Hypothalamus (tissue), 51 donors: ENCODE results near the gene TAS2R16.

ENCODE experiments used
- DNase-seq, 51 donors: peaks; one replicate each; lab custom pipeline; 2025; lab: John Stamatoyannopoulos, UW

Gene TAS2R16, protein sequence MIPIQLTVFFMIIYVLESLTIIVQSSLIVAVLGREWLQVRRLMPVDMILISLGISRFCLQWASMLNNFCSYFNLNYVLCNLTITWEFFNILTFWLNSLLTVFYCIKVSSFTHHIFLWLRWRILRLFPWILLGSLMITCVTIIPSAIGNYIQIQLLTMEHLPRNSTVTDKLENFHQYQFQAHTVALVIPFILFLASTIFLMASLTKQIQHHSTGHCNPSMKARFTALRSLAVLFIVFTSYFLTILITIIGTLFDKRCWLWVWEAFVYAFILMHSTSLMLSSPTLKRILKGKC

DNA sequence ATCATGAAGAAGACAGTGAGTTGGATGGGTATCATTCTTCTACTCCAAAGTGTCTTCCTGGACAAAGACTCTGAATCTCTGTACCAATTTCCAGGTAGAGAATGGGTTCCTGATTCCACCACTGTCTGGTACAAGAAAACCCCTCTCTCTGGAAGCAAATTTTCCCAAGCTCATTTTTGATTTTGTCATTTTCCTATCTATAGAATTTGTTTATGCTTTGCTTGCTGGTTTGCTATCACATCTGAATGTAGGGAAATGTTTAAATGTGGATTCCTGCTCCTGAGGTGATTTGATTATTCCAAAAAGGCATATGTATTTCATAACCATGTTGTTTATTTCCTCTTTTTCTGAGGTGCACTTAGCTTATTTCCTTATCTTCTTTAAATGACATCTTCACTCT lies at the start of gene TAS2R16:
TAS2R16 (minus strand) TSS at position 101 of the 400 bp plus-strand sequence; CDS start at position 35, 66 bp downstream.
- no peak for DNase-seq

DNA sequence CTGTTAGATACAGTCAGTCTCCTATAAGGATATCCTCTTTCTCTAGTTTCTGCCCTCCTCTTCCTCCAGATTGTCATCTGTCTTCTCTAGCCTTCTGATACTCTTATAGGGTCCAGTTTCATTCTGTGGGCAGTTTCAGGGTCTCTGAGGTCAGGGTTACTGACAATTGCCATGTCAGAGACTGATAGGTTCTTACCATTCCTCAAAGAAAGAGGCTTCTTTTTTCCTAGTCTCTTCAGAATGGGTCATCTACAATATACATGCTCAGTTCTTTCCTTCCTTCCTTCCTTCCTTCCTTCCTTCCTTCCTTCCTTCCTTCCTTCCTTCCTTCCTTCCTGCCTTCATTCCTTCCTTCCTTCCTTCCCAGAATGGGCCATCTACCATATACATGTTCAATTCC lies 48.1 kb upstream of the TAS2R16 start:
- no peak for DNase-seq

DNA sequence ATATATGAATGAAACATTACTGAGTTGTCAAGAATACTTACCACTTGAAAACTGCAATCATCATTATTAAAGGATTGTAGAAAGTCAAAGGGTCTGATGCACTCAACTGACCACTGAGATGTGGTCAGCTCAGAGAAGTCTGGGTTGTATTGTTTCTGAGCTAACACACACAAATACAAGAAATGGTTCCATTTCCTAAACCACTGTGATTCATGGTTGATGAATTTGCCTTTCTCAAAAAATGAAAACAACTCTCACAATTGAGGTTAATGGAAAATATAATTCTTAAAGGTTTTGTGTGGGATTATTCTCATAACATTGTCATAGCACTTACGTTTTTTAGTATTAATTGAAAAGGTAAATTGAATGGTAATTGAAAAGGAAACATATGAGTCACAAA lies 45.6 kb upstream of the TAS2R16 start:
- no peak for DNase-seq

GRCh38 chr7:123039269-123039668 lies 43.8 kb upstream of the TAS2R16 start:
- DNase-seq = no peak

GRCh38 chr7:123034106-123034505 lies 38.6 kb upstream of the TAS2R16 start:
- no peak for DNase-seq

DNA sequence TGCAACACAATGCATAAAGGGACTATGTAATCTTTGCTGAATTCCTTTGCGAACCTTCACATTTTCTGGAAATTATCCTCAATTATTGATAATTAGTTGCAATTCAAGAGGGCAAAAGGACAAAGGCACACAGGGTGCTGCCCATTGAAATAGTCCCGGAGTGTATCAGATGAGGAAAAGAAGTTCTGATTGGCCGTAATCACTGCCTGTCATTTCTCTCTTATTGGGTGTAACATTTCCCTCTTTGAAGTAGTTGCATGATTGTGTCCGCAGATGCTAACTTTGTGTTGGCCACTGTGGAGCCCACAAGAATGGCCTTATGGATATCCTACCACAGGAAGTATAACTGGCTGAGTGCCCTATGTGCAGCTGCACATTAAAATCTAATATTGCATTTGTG lies 35.1 kb upstream of the TAS2R16 start:
- DNase-seq = no peak

GRCh38 chr7:123028339-123028738 lies 32.8 kb upstream of the TAS2R16 start:
- no peak for DNase-seq

DNA sequence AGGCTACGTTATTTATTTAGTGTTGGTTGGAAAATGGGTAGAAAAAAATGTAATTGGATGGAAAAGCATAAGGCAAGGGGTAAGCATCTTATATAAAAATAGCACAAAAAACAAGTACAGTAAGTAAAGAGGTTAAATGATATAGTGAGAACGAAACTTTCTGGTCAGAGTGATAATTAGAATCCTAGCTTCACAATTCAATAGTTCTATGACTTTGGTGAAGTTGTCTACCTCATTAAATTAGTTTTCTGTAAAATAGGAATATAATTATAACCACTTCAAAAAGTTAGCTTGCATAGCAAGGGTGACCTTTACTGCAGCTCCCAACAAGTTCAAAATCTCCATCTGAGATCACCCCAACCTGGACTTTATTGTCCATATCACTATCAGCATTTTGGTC lies 30.8 kb upstream of the TAS2R16 start:
- no peak for DNase-seq

- DNase-seq = no peak
These were observed 29.7 kb upstream of the TAS2R16 start for GRCh38 chr7:123024989-123025758.

GRCh38 chr7:123023126-123023525 lies 27.6 kb upstream of the TAS2R16 start:
- DNase-seq = no peak

DNA sequence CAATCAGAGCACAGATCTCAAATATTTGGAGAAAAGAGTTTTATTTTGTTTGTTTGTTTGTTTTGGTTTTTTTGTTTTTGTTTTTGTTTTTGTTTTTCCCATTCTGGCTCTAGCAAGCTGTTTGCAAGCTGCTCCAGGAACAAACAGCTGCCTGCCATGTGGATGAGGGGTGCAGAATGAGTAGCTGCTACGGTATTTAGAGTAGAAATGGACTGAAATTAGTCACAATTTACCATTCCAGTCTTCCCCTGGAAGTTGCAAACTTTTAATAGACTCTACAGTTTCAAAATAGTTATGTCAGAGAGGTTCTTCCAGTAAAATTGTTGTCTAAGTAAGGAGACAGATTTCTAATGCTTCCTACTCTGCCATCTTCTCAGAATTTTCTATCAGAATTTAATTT lies 27.1 kb upstream of the TAS2R16 start:
- DNase-seq = no peak

DNA sequence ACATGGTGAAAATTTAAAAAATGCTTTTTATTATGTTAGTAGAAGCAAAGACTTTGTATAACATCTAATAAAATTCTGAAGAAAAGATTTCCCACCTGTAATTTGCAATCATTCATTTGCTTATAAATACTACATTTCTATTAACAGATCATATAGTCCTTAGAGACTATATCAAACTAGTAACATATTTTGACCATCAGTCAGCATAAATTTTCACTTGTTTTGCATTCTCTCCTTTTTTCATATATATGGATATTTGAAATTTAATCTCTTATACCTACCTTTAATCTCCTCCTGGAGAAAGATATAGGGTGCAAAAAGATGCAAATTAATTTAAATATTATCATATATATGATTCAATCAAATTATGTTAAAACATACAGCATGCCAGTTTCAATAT lies 16.9 kb upstream of the TAS2R16 start:
- no peak for DNase-seq

- DNase-seq = no peak
These were observed 16.4 kb upstream of the TAS2R16 start for GRCh38 chr7:123011766-123012369.

DNA sequence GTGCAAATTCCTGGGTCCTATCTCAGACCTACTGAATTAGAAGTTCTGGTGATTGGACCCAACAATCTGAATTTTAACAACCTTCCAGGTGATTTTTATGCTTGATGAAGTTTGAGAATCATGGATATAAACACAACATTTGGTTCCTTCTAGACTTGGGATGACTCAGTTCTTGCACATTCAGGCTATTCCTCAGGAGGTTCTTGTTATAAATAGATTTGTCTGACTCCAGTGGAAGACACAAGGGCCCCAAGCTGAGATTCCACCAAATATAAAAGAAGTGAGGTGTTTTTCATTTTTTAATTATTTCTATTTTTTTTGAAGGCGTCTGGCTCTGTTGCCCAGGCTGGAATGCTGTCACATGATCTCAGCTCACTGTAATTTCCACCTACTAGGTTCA lies 9.4 kb upstream of the TAS2R16 start:
- no peak for DNase-seq

DNA sequence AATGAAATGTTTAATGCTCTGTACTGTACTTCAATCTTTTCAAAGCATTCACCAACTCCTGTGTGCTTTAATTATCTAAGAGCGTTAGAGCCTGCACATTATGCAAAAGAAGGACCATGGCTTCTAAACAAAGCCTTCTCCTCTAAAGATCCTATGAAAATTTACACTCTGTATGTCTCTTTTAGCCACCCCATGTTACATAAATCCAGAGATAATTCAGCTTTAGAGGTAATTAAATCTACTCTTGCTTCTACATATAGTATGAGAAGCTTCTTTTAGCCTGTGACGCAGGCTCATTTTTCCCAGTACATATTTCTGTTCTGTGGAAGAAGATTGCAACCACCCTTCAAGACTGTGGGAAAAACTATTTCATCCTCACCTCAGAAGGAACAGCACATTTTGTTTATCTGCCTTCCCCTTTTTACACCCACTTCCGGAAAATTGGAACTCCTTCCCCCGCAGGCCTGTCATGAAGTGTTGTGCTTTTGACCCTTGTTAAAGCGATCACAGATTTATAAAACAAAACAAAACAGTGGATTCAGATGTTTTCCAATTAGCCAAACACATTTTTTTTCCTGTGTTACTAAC lies 8.1 kb upstream of the TAS2R16 start:
- DNase-seq = no peak

DNA sequence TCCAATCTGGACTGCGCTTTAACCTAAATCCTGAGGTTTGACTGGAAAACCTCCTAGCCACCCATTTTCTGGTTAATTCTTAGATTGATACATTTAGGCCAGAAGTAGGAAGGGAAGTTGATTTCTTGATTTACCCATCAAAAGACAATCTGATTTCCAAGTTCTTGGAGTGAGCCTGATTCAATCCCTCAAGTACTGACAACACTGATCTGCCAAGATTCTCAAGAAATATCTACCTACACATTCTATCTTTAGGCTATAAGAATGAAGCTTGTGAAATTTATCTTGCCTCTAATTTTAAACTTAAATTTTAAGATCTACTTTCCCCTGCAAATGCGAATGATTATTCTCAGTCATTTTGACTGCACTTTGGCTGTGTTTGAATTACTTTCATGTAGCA lies 5.9 kb downstream of the TAS2R16 start:
- no peak for DNase-seq

GRCh38 chr7:122989041-122989440 lies 6.5 kb downstream of the TAS2R16 start:
- DNase-seq = no peak

DNA sequence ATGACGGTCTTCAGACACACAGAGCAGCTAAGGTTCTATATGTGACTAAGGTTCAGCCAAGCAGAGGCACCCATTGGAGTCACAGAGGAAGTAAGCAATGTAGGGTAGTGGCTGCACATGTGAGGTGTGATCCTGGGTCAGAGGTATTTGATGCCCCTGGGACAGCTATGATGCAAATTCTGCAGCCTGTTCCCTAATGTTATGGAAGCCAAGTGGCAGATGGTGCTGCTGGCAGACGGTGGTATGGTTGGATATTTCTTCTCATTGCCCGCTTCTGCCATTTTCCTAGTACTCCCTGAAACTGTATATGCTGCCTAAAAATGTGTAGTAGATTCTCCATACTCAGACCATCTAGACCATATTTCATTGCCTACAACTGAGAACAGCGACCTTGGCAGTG lies 7.2 kb downstream of the TAS2R16 start:
- DNase-seq = no peak

DNA sequence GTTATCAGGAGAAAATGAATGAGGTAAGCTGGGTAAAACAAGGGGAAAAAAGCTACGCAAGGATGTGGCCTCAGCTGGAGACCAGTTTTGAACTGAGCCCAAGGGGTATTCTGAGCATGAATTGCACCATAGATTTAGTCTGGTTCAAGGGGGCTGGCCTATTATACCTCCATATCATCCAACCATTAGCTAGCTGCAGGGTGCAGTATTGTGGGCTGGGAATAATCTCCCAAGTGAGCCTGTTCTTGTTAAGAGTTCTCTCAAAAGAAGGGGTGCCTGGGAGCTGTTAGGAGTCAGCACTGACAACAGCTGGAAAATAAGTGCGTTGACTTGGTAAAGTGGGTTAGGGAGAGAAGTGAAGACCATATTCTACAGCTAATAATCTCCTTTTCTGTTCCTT lies 8.0 kb downstream of the TAS2R16 start:
- no peak for DNase-seq

DNA sequence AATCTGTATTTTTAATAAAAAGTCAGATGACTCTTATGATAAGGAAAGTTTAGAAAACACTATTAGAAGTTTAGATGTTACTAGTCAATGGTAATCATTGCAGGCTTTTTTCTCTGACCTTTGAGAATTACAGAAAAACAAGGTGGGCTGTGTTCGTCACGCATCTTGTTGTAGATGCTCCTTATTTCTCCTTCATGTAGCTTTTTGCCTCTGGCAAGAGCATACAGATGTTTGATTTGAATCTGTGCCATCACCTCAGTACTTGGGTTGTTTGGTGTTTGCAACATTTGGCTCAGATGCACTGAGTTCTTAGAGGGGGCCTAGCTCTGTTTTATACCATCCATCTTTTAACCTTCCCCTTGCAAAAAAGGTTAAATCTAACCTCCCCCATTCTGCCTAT lies 11.5 kb downstream of the TAS2R16 start:
- no peak for DNase-seq

GRCh38 chr7:122983261-122983660 lies 12.2 kb downstream of the TAS2R16 start:
- no peak for DNase-seq

DNA sequence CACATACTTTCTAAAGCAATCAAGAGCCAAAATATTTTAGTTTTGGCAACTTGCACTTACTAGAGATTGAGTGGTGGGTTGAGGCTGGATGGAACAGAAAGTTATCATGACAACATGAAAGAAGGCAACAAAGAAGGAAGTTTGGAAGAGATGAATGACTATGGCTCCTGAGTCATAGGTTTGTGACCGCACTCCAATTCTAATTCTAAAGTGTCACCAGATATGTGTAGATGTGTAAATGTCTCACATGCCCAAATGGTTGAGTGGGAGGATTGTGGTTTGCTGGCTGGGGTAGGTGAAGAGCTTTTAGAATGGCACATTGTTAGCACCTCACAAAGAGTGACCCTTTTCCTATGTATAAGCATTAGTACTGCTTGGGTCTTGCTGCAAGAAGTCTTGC lies 20.2 kb downstream of the TAS2R16 start:
- no peak for DNase-seq
